ENCODE measurements around the gene PRMT9.

- no peak for TF ChIP-seq EZH2 (IDR thresholded peaks at IDR 0.05; ENCODE audit: insufficient read depth, poor library complexity, severe bottlenecking)
- no peak for TF ChIP-seq EZH2phosphoT487 (IDR thresholded peaks at IDR 0.05; ENCODE audit: insufficient read depth, low read depth)
Measured at GRCh38 chr4:147707892-147708672, 24.1 kb upstream of the PRMT9 start.
